Measurements from ENCODE around the gene LPP. TPM values are rescaled to one million over a fixed set of nuclear protein-coding genes. Genes with fewer than 3 reads are reported as not detected.
A peak's percentile ranks its signal among the peaks of the same experiment; 100 is the strongest.

Gene LPP
- total RNA-seq, 2 experiments from 2014 or later = 51.3 to 58.9 TPM

GRCh38 chr3:188184160-188184559, 30.2 kb downstream of the LPP start:
- no peak for ATAC-seq
- Mint-ChIP-seq H3K27ac (no peak overlapping the region), H3K4me1 (ENCODE audit: low read depth) (peaks cover 48% of the 10 kb centered on the region), H3K27me3 (ENCODE audit: low read depth) (peaks cover 2% of the 10 kb centered on the region), H3K9me3 (ENCODE audit: insufficient read depth) (no peaks in the 10 kb centered on the region), H3K4me3 (no peak overlapping the region), H3K36me3 (ENCODE audit: low read depth) (peaks cover 24% of the 10 kb centered on the region)
- ChIA-PET POLR2A (no interaction called here), CTCF (no interaction called here)
- no peak for DNase-seq

DNA sequence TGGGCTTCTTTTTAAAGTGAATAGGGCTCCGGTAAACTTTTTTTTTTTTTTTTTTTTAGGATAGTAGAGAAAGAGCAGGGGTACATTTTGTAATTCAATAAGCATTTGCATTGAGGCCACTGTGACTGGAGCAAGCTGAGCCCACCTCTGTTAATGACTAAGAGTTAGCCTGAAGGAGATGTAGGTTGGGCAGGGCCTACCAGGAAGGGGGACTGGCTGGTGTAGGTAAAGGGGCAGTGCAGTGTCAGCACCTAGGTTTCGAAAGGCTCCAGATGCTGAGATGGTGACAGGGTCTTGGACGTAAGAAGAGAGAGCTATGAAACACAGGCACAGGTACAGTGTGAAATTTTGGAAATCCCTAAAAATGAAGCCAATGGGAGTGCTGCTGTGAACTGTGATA, 30.7 kb downstream of the LPP start:
- DNase-seq = no peak
- Mint-ChIP-seq H3K27ac (no peak overlapping the region), H3K4me3 (no peak overlapping the region), H3K36me3 (ENCODE audit: low read depth) (peaks cover 21% of the 10 kb centered on the region), H3K4me1 (ENCODE audit: low read depth) (peaks cover 48% of the 10 kb centered on the region), H3K27me3 (ENCODE audit: low read depth) (peaks cover 2% of the 10 kb centered on the region), H3K9me3 (ENCODE audit: insufficient read depth) (no peaks in the 10 kb centered on the region)
- CTCF ChIA-PET = no interaction called here
- POLR2A ChIA-PET = no interaction called here
- no peak for ATAC-seq

- peaks cover 49% of the 10 kb centered on the region for H3K4me1 Mint-ChIP-seq (ENCODE audit: low read depth)
- peak overlapping the region; percentile 64 for H3K27ac Mint-ChIP-seq
- peaks cover 2% of the 10 kb centered on the region for H3K27me3 Mint-ChIP-seq (ENCODE audit: low read depth)
- ChIA-PET POLR2A (interaction anchor here (0.8 kb wide), 1 partner anchor 32 kb away, joined by 3 read pairs; no protein-coding TSS in a partner anchor), CTCF (interaction anchor here (0.8 to 2.1 kb wide), 2 partner anchors 210 to 440 kb away, joined by 3 to 5 read pairs; partner anchors contain the start of gene BCL6)
- DNase-seq (no peak), ATAC-seq (peak; percentile 45)
- H3K4me3 Mint-ChIP-seq = no peak overlapping the region
- no peaks in the 10 kb centered on the region for H3K9me3 Mint-ChIP-seq (ENCODE audit: insufficient read depth)
- peaks cover 19% of the 10 kb centered on the region for H3K36me3 Mint-ChIP-seq (ENCODE audit: low read depth)
Measured at GRCh38 chr3:188185717-188186251, 31.8 kb downstream of the LPP start.

DNA sequence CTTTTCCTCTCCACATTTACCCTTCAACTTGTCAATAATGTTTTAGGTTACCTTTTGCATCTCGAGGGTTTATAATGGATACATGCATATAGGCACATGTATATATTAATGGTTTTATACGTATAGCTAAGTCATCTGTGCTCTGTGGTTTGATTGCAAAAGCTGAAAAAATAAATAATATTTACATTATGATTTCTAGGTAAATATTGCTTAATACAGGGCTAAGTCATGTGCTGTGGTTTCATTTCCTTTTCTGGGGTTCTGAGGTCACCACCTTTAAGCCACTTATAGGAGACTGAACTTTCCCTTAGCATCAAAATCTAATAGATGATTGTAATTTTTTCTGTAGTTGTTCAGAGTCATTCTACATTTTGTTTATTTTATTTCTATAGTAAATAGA, 33.1 kb downstream of the LPP start:
- CTCF ChIA-PET = interaction anchor here (2.1 kb wide), 1 partner anchor 442 kb away, joined by 5 read pairs; the partner anchor contains the start of gene BCL6
- H3K4me3 Mint-ChIP-seq = no peak overlapping the region
- no peak overlapping the region for H3K27ac Mint-ChIP-seq

DNA sequence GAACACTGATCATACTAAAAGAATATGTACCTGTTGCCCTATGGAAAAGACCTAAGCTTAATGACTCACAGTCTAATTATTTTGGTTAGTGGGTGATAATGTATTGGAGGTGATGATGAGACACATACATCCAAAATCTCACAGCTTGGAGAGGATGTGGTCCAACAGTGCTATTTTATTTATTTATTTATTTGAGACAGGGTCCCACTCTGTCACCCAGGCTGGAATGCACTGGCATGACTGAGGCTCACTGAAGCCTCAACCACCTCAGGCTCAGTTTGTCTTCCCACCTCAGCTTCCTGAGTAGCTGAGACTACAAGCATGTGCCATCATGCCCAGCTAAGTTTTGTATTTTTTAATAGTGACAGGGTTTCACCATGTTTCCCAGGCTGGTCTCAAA, 35.0 kb downstream of the LPP start:
- Mint-ChIP-seq H3K36me3 (ENCODE audit: low read depth) (peaks cover 29% of the 10 kb centered on the region), H3K4me1 (ENCODE audit: low read depth) (peaks cover 49% of the 10 kb centered on the region), H3K27me3 (ENCODE audit: low read depth) (peaks cover 2% of the 10 kb centered on the region), H3K4me3 (no peak overlapping the region), H3K27ac (no peak overlapping the region), H3K9me3 (ENCODE audit: insufficient read depth) (no peaks in the 10 kb centered on the region)
- ChIA-PET CTCF (no interaction called here), POLR2A (no interaction called here)
- no peak for DNase-seq
- no peak for ATAC-seq

More for the DNA sequence above, 33.1 kb downstream of the LPP start:
- H3K27me3 Mint-ChIP-seq (ENCODE audit: low read depth) = peaks cover 2% of the 10 kb centered on the region
- peak; percentile 31 for ATAC-seq
- H3K9me3 Mint-ChIP-seq (ENCODE audit: insufficient read depth) = no peaks in the 10 kb centered on the region
- DNase-seq = no peak
- peaks cover 23% of the 10 kb centered on the region for H3K36me3 Mint-ChIP-seq (ENCODE audit: low read depth)
- peaks cover 49% of the 10 kb centered on the region for H3K4me1 Mint-ChIP-seq (ENCODE audit: low read depth)
- POLR2A ChIA-PET = interaction anchor here (0.8 kb wide), 1 partner anchor 22 kb away, joined by 3 read pairs; no protein-coding TSS in a partner anchor

DNA sequence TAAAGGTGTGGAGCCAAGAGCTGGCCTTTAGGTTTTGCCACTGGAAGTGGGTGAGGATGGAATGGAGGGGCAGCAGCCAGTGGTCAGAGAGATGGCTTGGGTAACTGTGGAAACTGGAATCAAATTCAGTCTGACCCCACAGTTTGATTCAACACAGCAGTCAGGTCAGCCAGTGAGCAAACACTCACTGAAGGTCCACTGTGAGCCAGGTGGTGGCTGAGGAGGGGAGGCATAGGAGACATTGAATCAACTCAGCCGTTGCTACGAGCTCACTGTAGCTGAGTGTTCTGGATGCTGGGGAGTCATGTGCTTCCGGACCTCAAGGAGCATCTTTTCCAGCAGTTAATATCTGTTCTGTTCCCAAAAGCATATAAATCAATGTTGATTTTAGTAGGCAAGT, 37.5 kb downstream of the LPP start:
- no peaks in the 10 kb centered on the region for H3K27me3 Mint-ChIP-seq (ENCODE audit: low read depth)
- ATAC-seq = no peak

GRCh38 chr3:188192034-188192433, 38.1 kb downstream of the LPP start:
- H3K36me3 Mint-ChIP-seq (ENCODE audit: low read depth) = peaks cover 26% of the 10 kb centered on the region

More for the DNA sequence above, 37.5 kb downstream of the LPP start:
- Mint-ChIP-seq H3K36me3 (ENCODE audit: low read depth) (peaks cover 26% of the 10 kb centered on the region), H3K4me1 (ENCODE audit: low read depth) (peaks cover 36% of the 10 kb centered on the region), H3K27ac (no peak overlapping the region), H3K9me3 (ENCODE audit: insufficient read depth) (no peaks in the 10 kb centered on the region), H3K4me3 (no peak overlapping the region)
- DNase-seq = no peak
- CTCF ChIA-PET = interaction anchor here (1.1 kb wide), 1 partner anchor 451 kb away, joined by 3 read pairs; no protein-coding TSS in a partner anchor
- POLR2A ChIA-PET = no interaction called here

DNA sequence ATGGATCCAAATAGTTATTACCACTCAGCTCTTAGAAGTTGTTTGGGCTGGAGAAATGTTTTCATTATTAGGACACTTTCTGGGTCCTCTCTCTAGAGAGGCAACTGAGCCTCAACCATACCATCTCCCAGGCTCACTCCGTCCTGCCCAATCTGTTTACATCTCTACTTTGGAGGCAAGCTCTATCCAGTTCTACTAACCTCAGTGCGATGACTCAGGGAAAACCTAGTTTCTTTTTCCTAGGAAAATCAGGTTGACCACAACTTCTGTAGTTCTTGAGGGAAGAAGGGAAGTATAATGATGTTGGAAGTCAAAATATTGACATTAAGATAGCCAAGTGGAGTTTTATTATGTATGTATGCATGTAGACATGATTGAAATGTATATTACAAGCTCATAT, 40.4 kb downstream of the LPP start:
- ATAC-seq (no peak), DNase-seq (no peak)
- H3K36me3 Mint-ChIP-seq (ENCODE audit: low read depth) = peaks cover 26% of the 10 kb centered on the region
- H3K9me3 Mint-ChIP-seq (ENCODE audit: insufficient read depth) = no peaks in the 10 kb centered on the region
- ChIA-PET POLR2A (no interaction called here), CTCF (interaction anchor here (0.6 kb wide), 1 partner anchor 40 kb away, joined by 3 read pairs; no protein-coding TSS in a partner anchor)
- H3K27me3 Mint-ChIP-seq (ENCODE audit: low read depth) = no peaks in the 10 kb centered on the region
- H3K4me3 Mint-ChIP-seq = no peak overlapping the region
- H3K4me1 Mint-ChIP-seq (ENCODE audit: low read depth) = peaks cover 31% of the 10 kb centered on the region
- H3K27ac Mint-ChIP-seq = no peak overlapping the region

More at GRCh38 chr3:188192034-188192433, 38.1 kb downstream of the LPP start:
- ATAC-seq (no peak), DNase-seq (no peak)
- H3K27ac Mint-ChIP-seq = no peak overlapping the region
- H3K27me3 Mint-ChIP-seq (ENCODE audit: low read depth) = no peaks in the 10 kb centered on the region
- H3K4me1 Mint-ChIP-seq (ENCODE audit: low read depth) = peaks cover 37% of the 10 kb centered on the region
- no peak overlapping the region for H3K4me3 Mint-ChIP-seq
- ChIA-PET CTCF (no interaction called here), POLR2A (no interaction called here)
- H3K9me3 Mint-ChIP-seq (ENCODE audit: insufficient read depth) = no peaks in the 10 kb centered on the region

DNA sequence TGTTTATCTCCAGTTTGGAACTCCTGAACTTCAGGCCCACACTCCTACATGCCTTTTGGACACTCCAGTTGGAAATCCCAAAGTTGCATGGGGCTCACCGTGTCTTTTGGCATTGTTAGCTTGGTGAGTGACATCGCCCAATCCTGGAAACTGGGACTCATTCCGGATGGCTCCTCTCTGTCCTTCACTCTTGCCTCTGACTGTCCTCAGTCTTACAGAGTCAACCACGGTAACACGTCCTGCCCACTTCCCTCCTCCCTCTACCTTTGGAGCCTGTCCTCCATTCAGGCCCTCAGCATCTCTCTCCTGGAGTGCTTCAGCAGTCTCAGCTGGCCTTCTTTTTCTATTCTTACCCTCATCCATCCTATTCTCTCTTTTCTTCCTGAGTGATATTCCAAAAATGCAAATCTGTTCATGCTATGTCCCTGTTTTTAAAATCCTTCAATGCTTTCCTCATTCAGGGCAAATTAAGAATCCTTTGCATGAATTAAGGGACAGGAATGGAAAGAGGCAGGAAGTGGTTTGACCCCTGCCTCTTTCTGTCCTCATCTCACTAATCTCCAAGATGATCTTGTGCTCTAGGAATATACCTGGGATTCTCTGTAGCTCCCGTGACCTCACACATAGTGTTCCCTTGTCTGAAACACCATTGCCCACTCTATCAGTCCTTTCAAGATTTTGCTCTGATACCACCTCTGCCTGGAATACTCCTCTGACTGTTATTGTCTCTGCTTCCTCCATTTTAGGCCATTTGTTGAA, 42.5 kb downstream of the LPP start:
- Mint-ChIP-seq H3K4me1 (ENCODE audit: low read depth) (peaks cover 21% of the 10 kb centered on the region), H3K27me3 (ENCODE audit: low read depth) (no peaks in the 10 kb centered on the region), H3K9me3 (ENCODE audit: insufficient read depth) (no peaks in the 10 kb centered on the region), H3K36me3 (ENCODE audit: low read depth) (peaks cover 19% of the 10 kb centered on the region), H3K4me3 (no peak overlapping the region), H3K27ac (no peak overlapping the region)
- DNase-seq = no peak
- CTCF ChIA-PET = no interaction called here
- no peak for ATAC-seq
- POLR2A ChIA-PET = no interaction called here

DNA sequence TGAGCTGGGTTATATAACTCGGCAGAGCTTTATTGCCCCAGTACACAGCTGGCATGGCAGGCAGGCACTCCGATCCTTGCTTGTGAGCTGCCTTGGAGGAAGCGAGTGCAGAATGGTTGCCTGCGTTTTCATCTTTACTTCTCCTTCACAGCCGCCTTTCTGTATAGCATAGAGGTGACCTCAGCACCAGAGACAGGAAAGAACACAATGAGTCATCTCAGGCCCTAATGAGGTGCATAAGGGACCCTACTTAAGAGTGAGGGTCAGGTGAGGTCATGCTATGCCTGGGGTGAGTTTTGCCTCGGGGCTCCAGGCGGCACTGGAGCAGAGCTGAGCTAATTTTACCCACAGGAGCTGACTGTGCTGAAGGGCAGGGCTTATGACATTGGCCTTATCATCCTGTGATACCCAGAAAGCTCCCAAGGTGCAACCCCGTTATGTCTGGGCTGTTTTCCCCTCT, 43.5 kb downstream of the LPP start:
- Mint-ChIP-seq H3K36me3 (ENCODE audit: low read depth) (peaks cover 18% of the 10 kb centered on the region), H3K27ac (no peak overlapping the region), H3K4me3 (no peak overlapping the region), H3K9me3 (ENCODE audit: insufficient read depth) (no peaks in the 10 kb centered on the region), H3K4me1 (ENCODE audit: low read depth) (peaks cover 26% of the 10 kb centered on the region), H3K27me3 (ENCODE audit: low read depth) (no peaks in the 10 kb centered on the region)
- ChIA-PET POLR2A (interaction anchor here (1.1 kb wide), 1 partner anchor 453 kb away, joined by 3 read pairs; no protein-coding TSS in a partner anchor), CTCF (no interaction called here)
- DNase-seq (no peak), ATAC-seq (no peak)

DNA sequence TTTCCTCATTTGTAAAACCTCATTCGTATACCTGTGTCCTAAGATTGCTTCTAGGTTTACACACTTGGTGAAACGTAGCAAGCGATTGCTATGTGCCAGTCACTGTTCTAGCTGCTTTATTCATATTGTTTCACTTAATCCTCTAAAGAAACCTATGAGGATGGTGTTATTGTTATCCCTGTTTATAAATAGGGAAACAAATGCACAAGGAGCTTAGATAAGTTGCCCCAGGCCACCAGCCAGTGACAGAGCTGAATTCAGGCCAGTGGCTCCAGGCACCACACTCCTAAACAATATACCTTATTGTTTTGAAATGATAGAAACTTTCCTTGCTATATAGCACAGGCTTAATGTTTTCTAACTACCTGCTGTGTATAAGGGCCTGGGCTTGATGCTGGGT, 44.0 kb downstream of the LPP start:
- CTCF ChIA-PET = no interaction called here
- POLR2A ChIA-PET = interaction anchor here (1.1 kb wide), 1 partner anchor 454 kb away, joined by 3 read pairs; no protein-coding TSS in a partner anchor

GRCh38 chr3:188198760-188199327, 44.9 kb downstream of the LPP start:
- Mint-ChIP-seq H3K9me3 (ENCODE audit: insufficient read depth) (no peaks in the 10 kb centered on the region), H3K36me3 (ENCODE audit: low read depth) (peaks cover 17% of the 10 kb centered on the region), H3K27me3 (ENCODE audit: low read depth) (no peaks in the 10 kb centered on the region), H3K4me1 (ENCODE audit: low read depth) (peaks cover 30% of the 10 kb centered on the region), H3K27ac (no peak overlapping the region), H3K4me3 (no peak overlapping the region)
- CTCF ChIA-PET = no interaction called here
- ATAC-seq (no peak), DNase-seq (no peak)
- POLR2A ChIA-PET = interaction anchor here (1.1 kb wide), 1 partner anchor 455 kb away, joined by 3 read pairs; no protein-coding TSS in a partner anchor

More for the DNA sequence above, 44.0 kb downstream of the LPP start:
- no peak for DNase-seq
- peaks cover 17% of the 10 kb centered on the region for H3K36me3 Mint-ChIP-seq (ENCODE audit: low read depth)
- no peaks in the 10 kb centered on the region for H3K9me3 Mint-ChIP-seq (ENCODE audit: insufficient read depth)
- no peak overlapping the region for H3K27ac Mint-ChIP-seq
- no peaks in the 10 kb centered on the region for H3K27me3 Mint-ChIP-seq (ENCODE audit: low read depth)
- H3K4me1 Mint-ChIP-seq (ENCODE audit: low read depth) = peaks cover 30% of the 10 kb centered on the region
- no peak for ATAC-seq
- no peak overlapping the region for H3K4me3 Mint-ChIP-seq
